ENCODE results near the gene YIF1A. TPM values are rescaled to one million over a fixed set of nuclear protein-coding genes. Genes with fewer than 3 reads are reported as not detected.

YIF1A gene
- total and polyA plus RNA-seq, 2 of the 4 experiments (the other 2 are of a cell fraction) = 128 to 207 TPM

DNA sequence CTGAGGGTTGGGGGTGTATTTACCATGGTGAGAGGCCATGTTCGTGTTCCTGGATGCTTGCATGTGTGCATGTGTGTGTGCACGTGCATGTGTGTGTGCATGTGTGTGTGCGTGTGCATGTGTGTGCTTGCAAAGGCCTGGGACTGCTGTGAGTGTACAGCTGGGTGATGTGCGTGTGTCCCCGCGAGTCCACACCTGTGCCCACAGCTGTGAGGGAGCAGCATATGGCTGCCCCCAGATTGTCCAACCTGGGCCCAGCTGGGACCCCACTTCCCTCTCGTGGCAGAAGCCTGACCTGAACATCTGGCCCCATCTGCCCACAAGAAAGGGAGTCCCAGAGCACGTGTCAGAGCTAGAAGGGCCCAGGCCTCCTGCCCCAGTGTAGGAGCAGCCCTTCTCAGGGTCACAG lies 36.3 kb upstream of the YIF1A start:
- H3K27ac ChIP-seq (ENCODE audit: insufficient read depth, low read length) = peak overlapping the region; percentile 79
- peaks cover 29% of the 10 kb centered on the region for H3K9me1 ChIP-seq (ENCODE audit: insufficient read depth, low read length)
- no TSS peak for BruUV-seq (replicated peaks)
- H3K9ac ChIP-seq (ENCODE audit: low read depth, low read length) = no peak overlapping the region
- ChIA-PET CTCF (no interaction called here), POLR2A (ENCODE audit: unreplicated experiment) (no interaction called here)
- H4K5ac ChIP-seq (ENCODE audit: low read depth, low read length) = peak overlapping the region; percentile 88
- in situ Hi-C loops (cut with MboI; ENCODE audit: low sequenced_read_pairs) = no loop called here
- H3K4ac ChIP-seq (ENCODE audit: low read depth, low read length) = peak overlapping the region; percentile 100
- dilution Hi-C loops (cut with HindIII; ENCODE audit: low sequenced_read_pairs, unreplicated experiment) = no loop called here
- H3K56ac ChIP-seq (ENCODE audit: extremely low read depth, insufficient read depth, low read length) = 0 out of 2 replicates have a peak overlapping the region, but pooled peaks have one; percentile 29
- TF ChIP-seq, protein P1, sequence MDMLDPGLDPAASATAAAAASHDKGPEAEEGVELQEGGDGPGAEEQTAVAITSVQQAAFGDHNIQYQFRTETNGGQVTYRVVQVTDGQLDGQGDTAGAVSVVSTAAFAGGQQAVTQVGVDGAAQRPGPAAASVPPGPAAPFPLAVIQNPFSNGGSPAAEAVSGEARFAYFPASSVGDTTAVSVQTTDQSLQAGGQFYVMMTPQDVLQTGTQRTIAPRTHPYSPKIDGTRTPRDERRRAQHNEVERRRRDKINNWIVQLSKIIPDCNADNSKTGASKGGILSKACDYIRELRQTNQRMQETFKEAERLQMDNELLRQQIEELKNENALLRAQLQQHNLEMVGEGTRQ (IDR thresholded peaks at IDR 0.05; ENCODE audit: low read depth, low read length) = no peak
- TF ChIP-seq SMC3 (IDR thresholded peaks at IDR 0.05; ENCODE audit: low read depth, low read length) = no peak
- no peak for TF ChIP-seq CEBPB (IDR thresholded peaks at IDR 0.05; ENCODE audit: low read depth, low read length)
- no peak for TF ChIP-seq POLR2A (IDR thresholded peaks at IDR 0.05; ENCODE audit: low read depth, low read length)
- no peak for TF ChIP-seq MXI1 (IDR thresholded peaks at IDR 0.05; ENCODE audit: borderline replicate concordance, low read depth, low read length)
- TF ChIP-seq, protein P2, sequence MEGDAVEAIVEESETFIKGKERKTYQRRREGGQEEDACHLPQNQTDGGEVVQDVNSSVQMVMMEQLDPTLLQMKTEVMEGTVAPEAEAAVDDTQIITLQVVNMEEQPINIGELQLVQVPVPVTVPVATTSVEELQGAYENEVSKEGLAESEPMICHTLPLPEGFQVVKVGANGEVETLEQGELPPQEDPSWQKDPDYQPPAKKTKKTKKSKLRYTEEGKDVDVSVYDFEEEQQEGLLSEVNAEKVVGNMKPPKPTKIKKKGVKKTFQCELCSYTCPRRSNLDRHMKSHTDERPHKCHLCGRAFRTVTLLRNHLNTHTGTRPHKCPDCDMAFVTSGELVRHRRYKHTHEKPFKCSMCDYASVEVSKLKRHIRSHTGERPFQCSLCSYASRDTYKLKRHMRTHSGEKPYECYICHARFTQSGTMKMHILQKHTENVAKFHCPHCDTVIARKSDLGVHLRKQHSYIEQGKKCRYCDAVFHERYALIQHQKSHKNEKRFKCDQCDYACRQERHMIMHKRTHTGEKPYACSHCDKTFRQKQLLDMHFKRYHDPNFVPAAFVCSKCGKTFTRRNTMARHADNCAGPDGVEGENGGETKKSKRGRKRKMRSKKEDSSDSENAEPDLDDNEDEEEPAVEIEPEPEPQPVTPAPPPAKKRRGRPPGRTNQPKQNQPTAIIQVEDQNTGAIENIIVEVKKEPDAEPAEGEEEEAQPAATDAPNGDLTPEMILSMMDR (conservative IDR thresholded peaks at IDR 0.05; ENCODE audit: low read depth, low read length) = no peak
- TF ChIP-seq CHD1 (IDR thresholded peaks at IDR 0.05; ENCODE audit: low read depth, low read length) = no peak
- TF ChIP-seq, protein P3, sequence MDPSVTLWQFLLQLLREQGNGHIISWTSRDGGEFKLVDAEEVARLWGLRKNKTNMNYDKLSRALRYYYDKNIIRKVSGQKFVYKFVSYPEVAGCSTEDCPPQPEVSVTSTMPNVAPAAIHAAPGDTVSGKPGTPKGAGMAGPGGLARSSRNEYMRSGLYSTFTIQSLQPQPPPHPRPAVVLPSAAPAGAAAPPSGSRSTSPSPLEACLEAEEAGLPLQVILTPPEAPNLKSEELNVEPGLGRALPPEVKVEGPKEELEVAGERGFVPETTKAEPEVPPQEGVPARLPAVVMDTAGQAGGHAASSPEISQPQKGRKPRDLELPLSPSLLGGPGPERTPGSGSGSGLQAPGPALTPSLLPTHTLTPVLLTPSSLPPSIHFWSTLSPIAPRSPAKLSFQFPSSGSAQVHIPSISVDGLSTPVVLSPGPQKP (IDR thresholded peaks at IDR 0.05; ENCODE audit: borderline replicate concordance, low read depth, low read length) = no peak
- TF ChIP-seq BHLHE40 (IDR thresholded peaks at IDR 0.05; ENCODE audit: low read depth, low read length) = no peak
- no peak for TF ChIP-seq RFX5 (IDR thresholded peaks at IDR 0.05; ENCODE audit: low read depth, low read length)
- TF ChIP-seq FOS (IDR thresholded peaks at IDR 0.05; ENCODE audit: low read depth, low read length) = no peak
- no peak for TF ChIP-seq RCOR1 (IDR thresholded peaks at IDR 0.05; ENCODE audit: insufficient replicate concordance, low read length)
- TF ChIP-seq MAZ (IDR thresholded peaks at IDR 0.05; ENCODE audit: borderline replicate concordance, low read depth, low read length) = no peak
- no peak for TF ChIP-seq MAFK (IDR thresholded peaks at IDR 0.05; ENCODE audit: low read depth, low read length)
- H3K4me2 ChIP-seq (ENCODE audit: low read depth, low read length) = no peak overlapping the region; the same call in 1 of the 2 replicates
- peak overlapping the region; percentile 100 for H2AK5ac ChIP-seq (ENCODE audit: low read depth, low read length)
- H4K20me1 ChIP-seq (ENCODE audit: insufficient read depth, low read length) = no peaks in the 10 kb centered on the region
- peak overlapping the region; percentile 96 for H2AFZ ChIP-seq (replicated peaks; ENCODE audit: low read length, poor library complexity)
- H2BK15ac ChIP-seq (ENCODE audit: low read depth, low read length) = peak overlapping the region; percentile 99; the same call in 2 of the 3 replicates
- H3K79me1 ChIP-seq (ENCODE audit: low read depth in 1 of 2, low read length in 2 of 2) = peaks cover 0 to 38% of the 10 kb centered on the region in 2 experiments; a peak in 3 of 4 replicates
- no peaks in the 10 kb centered on the region for H3K36me3 ChIP-seq (ENCODE audit: control insufficient read depth, insufficient read depth, low read length)
- peak overlapping the region; percentile 81 for H2BK20ac ChIP-seq (ENCODE audit: low read depth, low read length)
- no peak overlapping the region for H3K4me3 ChIP-seq (ENCODE audit: insufficient read depth, low read depth, low read length)
- peak overlapping the region; percentile 100 for H2BK5ac ChIP-seq (ENCODE audit: low read depth, low read length, poor library complexity, severe bottlenecking)
- peak overlapping the region; percentile 100 for H4K91ac ChIP-seq (ENCODE audit: insufficient read depth, low read depth, low read length)
- 94% methylated on average over 5 of the region's 8 CpGs; no CpG with 5 or more reads in 1 of the 2 experiments for WGBS, 2 experiments (ENCODE audit: extremely low coverage in 2 of 2, insufficient read length in 1 of 2)
- H3K9me3 ChIP-seq (ENCODE audit: control insufficient read depth, insufficient read depth, low read length) = no peaks in the 10 kb centered on the region
- intact Hi-C loops (cut with micrococcal nuclease) = no loop called here
- H3K18ac ChIP-seq (ENCODE audit: low read depth, low read length) = peak overlapping the region; percentile 52
- H3K14ac ChIP-seq (replicated peaks; ENCODE audit: low read depth, low read length) = peak overlapping the region; percentile 92
- peak overlapping the region; percentile 81 to 95 for H4K8ac ChIP-seq (ENCODE audit: low read depth in 2 of 2, low read length in 2 of 2)
- no peak for DNase-seq
- peak overlapping the region; percentile 97 for H2BK120ac ChIP-seq (ENCODE audit: low read depth, low read length)
- H3K23ac ChIP-seq (ENCODE audit: low read depth, low read length) = peak overlapping the region; percentile 74
- no peaks in the 10 kb centered on the region for H3K27me3 ChIP-seq (ENCODE audit: control insufficient read depth, insufficient read depth, low read length)
- H3K4me1 ChIP-seq (ENCODE audit: control insufficient read depth, insufficient read depth, low read length) = peaks cover 43% of the 10 kb centered on the region
- no peak for ATAC-seq (ENCODE audit: low read depth)
- H2AK9ac ChIP-seq (replicated peaks; ENCODE audit: low read depth, low read length, poor library complexity) = peak overlapping the region; percentile 97
